ENCODE results near the gene ZBED4. TPM values are rescaled to one million over a fixed set of nuclear protein-coding genes. Genes with fewer than 3 reads are reported as not detected.

ZBED4 gene
- total RNA-seq, 1 donor from 2014 or later = 17.3 TPM

- Mint-ChIP-seq H3K4me1 (ENCODE audit: unreplicated experiment) (peaks cover 20% of the 10 kb centered on the region), H3K36me3 (ENCODE audit: unreplicated experiment) (no peaks in the 10 kb centered on the region), H3K9me3 (ENCODE audit: unreplicated experiment) (no peaks in the 10 kb centered on the region), H3K4me3 (ENCODE audit: unreplicated experiment) (peak overlapping the region; percentile 38), H3K27me3 (ENCODE audit: unreplicated experiment) (no peaks in the 10 kb centered on the region), H3K27ac (ENCODE audit: unreplicated experiment) (peak overlapping the region; percentile 18)
- TF ChIP-seq, protein P1, sequence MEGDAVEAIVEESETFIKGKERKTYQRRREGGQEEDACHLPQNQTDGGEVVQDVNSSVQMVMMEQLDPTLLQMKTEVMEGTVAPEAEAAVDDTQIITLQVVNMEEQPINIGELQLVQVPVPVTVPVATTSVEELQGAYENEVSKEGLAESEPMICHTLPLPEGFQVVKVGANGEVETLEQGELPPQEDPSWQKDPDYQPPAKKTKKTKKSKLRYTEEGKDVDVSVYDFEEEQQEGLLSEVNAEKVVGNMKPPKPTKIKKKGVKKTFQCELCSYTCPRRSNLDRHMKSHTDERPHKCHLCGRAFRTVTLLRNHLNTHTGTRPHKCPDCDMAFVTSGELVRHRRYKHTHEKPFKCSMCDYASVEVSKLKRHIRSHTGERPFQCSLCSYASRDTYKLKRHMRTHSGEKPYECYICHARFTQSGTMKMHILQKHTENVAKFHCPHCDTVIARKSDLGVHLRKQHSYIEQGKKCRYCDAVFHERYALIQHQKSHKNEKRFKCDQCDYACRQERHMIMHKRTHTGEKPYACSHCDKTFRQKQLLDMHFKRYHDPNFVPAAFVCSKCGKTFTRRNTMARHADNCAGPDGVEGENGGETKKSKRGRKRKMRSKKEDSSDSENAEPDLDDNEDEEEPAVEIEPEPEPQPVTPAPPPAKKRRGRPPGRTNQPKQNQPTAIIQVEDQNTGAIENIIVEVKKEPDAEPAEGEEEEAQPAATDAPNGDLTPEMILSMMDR (IDR thresholded peaks at IDR 0.05) = no peak
- no peak for DNase-seq (ENCODE audit: extremely low spot score, unreplicated experiment)
Observed at GRCh38 chr22:49936018-49936972, 82.7 kb downstream of the ZBED4 start.

- no peak overlapping the region for H3K27ac Mint-ChIP-seq (ENCODE audit: unreplicated experiment)
- peak overlapping the region; percentile 38 for H3K4me3 Mint-ChIP-seq (ENCODE audit: unreplicated experiment)
- DNase-seq (ENCODE audit: extremely low spot score, unreplicated experiment) = no peak
- no peaks in the 10 kb centered on the region for H3K36me3 Mint-ChIP-seq (ENCODE audit: unreplicated experiment)
- no peaks in the 10 kb centered on the region for H3K9me3 Mint-ChIP-seq (ENCODE audit: unreplicated experiment)
- H3K4me1 Mint-ChIP-seq (ENCODE audit: unreplicated experiment) = peaks cover 19% of the 10 kb centered on the region
- TF ChIP-seq, protein P1 (IDR thresholded peaks at IDR 0.05) = no peak
- H3K27me3 Mint-ChIP-seq (ENCODE audit: unreplicated experiment) = no peaks in the 10 kb centered on the region
Observed at GRCh38 chr22:49936973-49937757, 83.5 kb downstream of the ZBED4 start.

DNA sequence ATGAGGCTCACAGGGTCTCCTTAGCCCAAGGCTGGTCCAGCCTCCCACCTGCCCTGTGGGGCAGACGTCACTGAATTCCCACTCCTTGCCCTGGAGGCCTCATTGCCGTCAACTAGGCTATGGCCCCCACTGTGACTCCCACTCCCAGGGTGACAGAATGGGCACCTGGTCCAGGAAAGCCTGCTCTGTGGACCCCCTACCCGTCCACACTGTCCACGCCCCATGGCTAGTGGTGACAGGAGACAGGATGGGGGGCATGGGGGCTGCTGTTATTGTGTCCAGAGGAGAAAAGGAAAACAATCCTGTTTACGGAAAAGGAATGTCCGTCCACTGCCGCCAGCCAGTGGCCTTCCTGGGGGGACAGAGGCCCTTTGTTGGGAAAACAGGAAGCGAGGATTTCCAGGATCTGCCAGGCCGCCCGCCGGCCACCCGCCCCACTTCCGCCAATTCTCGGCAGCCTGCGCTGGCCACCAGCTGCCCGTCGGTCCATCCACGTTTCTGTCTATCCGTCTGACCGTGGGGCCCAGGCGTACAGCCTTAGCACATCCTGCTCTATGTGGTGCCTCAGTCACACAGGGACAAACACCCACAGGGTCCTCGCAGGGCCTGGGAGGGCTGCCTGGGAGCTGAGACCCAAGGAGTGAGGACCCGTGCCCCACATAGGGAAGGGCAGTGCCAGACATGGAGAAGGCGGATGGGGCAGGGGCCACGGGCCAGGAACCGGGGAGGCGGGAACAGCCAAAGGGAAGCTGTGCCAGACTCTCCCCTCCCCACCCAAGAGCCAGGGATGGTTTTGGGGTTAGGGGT, 84.3 kb downstream of the ZBED4 start:
- no peaks in the 10 kb centered on the region for H3K9me3 Mint-ChIP-seq (ENCODE audit: unreplicated experiment)
- no peak overlapping the region for H3K4me3 Mint-ChIP-seq (ENCODE audit: unreplicated experiment)
- H3K27me3 Mint-ChIP-seq (ENCODE audit: unreplicated experiment) = no peaks in the 10 kb centered on the region
- no peak overlapping the region for H3K27ac Mint-ChIP-seq (ENCODE audit: unreplicated experiment)
- peaks cover 19% of the 10 kb centered on the region for H3K4me1 Mint-ChIP-seq (ENCODE audit: unreplicated experiment)
- TF ChIP-seq, protein P1 (IDR thresholded peaks at IDR 0.05) = no peak
- DNase-seq (ENCODE audit: extremely low spot score, unreplicated experiment) = no peak
- no peaks in the 10 kb centered on the region for H3K36me3 Mint-ChIP-seq (ENCODE audit: unreplicated experiment)

- Mint-ChIP-seq H3K27ac (ENCODE audit: unreplicated experiment) (no peak overlapping the region), H3K4me3 (ENCODE audit: unreplicated experiment) (no peak overlapping the region), H3K27me3 (ENCODE audit: unreplicated experiment) (no peaks in the 10 kb centered on the region), H3K9me3 (ENCODE audit: unreplicated experiment) (no peaks in the 10 kb centered on the region), H3K36me3 (ENCODE audit: unreplicated experiment) (no peaks in the 10 kb centered on the region), H3K4me1 (ENCODE audit: unreplicated experiment) (peaks cover 14% of the 10 kb centered on the region)
- DNase-seq (ENCODE audit: extremely low spot score, unreplicated experiment) = no peak
- TF ChIP-seq, protein P1 (IDR thresholded peaks at IDR 0.05) = no peak
Observed at GRCh38 chr22:49938565-49939136, 85.0 kb downstream of the ZBED4 start.

Other genes with a start within 250 kb of the ZBED4 start
- gene BRD1, start 26.0 kb upstream of the ZBED4 start, total RNA-seq = 34.3 and 40.6 TPM in 2 replicates
- gene ALG12, start 64.6 kb downstream of the ZBED4 start, total RNA-seq = 27.1 and 27.9 TPM in 2 replicates
- gene CRELD2, start 64.8 kb downstream of the ZBED4 start, total RNA-seq = 54.9 and 55.5 TPM in 2 replicates
- gene PIM3, start 106.9 kb downstream of the ZBED4 start, total RNA-seq = 18.6 TPM in 2 replicates
- gene IL17REL, start 158.9 kb downstream of the ZBED4 start, total RNA-seq = not detected in 2 replicates
- not detected in 2 replicates for gene TTLL8, start 204.5 kb downstream of the ZBED4 start, total RNA-seq
- not detected in 2 replicates for gene MLC1, start 231.6 kb downstream of the ZBED4 start, total RNA-seq
- 0.97 and 1.4 TPM in 2 replicates for gene MOV10L1, start 236.2 kb downstream of the ZBED4 start, total RNA-seq